Liver (tissue), 9 donors: Measurements from ENCODE around the gene TIAM2. TPM values are rescaled to one million over a fixed set of nuclear protein-coding genes. Genes with fewer than 3 reads are reported as not detected.

Experiments used
- DNase-seq: peaks from one replicate; pipeline ENCODE4 v3.0.0-alpha.2; 2017; ENCODE audit warnings: low spot score
- H3K27ac ChIP-seq, 2 donors: one replicate each; pipeline ENCODE4 v1.7.0; 2013; ENCODE audit warnings: inconsistent platforms in 2 of 2, low read length in 2 of 2, control low read depth in 1 of 2, low read depth in 1 of 2, mild to moderate bottlenecking in 1 of 2
- H3K27me3 ChIP-seq, 4 donors: one replicate each; pipeline versions ENCODE4 v1.6.1 to v1.7.0; 2013; ENCODE audit warnings: low read length in 3 of 4, inconsistent platforms in 1 of 4, mild to moderate bottlenecking in 1 of 4, moderate library complexity in 1 of 4; ENCODE audit not compliant: control insufficient read depth in 4 of 4, insufficient read depth in 4 of 4
- H3K36me3 ChIP-seq, 4 donors: one replicate each; pipeline versions ENCODE4 v1.6.1 to v1.7.0; 2013; ENCODE audit warnings: low read length in 3 of 4, mild to moderate bottlenecking in 3 of 4, low read depth in 1 of 4, moderate library complexity in 1 of 4; ENCODE audit not compliant: control insufficient read depth in 4 of 4, insufficient read depth in 3 of 4
- H3K4me1 ChIP-seq, 4 donors: one replicate each; pipeline versions ENCODE4 v1.6.1 to v1.7.0; 2013; ENCODE audit warnings: low read length in 3 of 4, mild to moderate bottlenecking in 3 of 4, moderate library complexity in 1 of 4; ENCODE audit not compliant: control insufficient read depth in 4 of 4, insufficient read depth in 4 of 4
- H3K4me3 ChIP-seq, 3 donors: one replicate each; pipeline versions ENCODE4 v1.6.1 to v1.7.0; 2013; ENCODE audit warnings: low read length in 3 of 3, control low read depth in 1 of 3, low read depth in 1 of 3, mild to moderate bottlenecking in 1 of 3
- H3K9ac ChIP-seq, 2 donors: one replicate each; pipeline ENCODE4 v1.7.0; 2013; ENCODE audit warnings: low read length in 2 of 2, mild to moderate bottlenecking in 2 of 2, moderate library complexity in 2 of 2, control low read depth in 1 of 2, low read depth in 1 of 2
- H3K9me3 ChIP-seq, 4 donors: one replicate each; pipeline versions ENCODE4 v1.6.1 to v1.7.0; 2013; ENCODE audit warnings: low read length in 3 of 4; ENCODE audit not compliant: control insufficient read depth in 4 of 4
- ATF3 ChIP-seq: IDR thresholded peaks from 2 replicates; pipeline ENCODE4 v1.6.1; 2016; ENCODE audit warnings: antibody characterized with exemption
- FOXA2 ChIP-seq: IDR thresholded peaks from 2 replicates; pipeline ENCODE4 v1.6.1; 2016; ENCODE audit warnings: antibody characterized with exemption
- GABPA ChIP-seq, 2 donors: IDR thresholded peaks in 1 of 2; conservative IDR thresholded peaks in 1 of 2; 2 replicates each; pipeline ENCODE4 v1.6.1; 2016; ENCODE audit warnings: antibody characterized with exemption in 2 of 2, mild to moderate bottlenecking in 1 of 2, moderate library complexity in 1 of 2
- HNF4A ChIP-seq, 2 donors: conservative IDR thresholded peaks; 2 replicates each; pipeline ENCODE4 v1.6.1; 2016; ENCODE audit warnings: antibody characterized with exemption in 2 of 2, mild to moderate bottlenecking in 2 of 2
- JUND ChIP-seq, 2 donors: IDR thresholded peaks; 2 replicates each; pipeline ENCODE4 v1.6.1; 2016; ENCODE audit warnings: antibody characterized with exemption in 2 of 2
- NR2F2 ChIP-seq: IDR thresholded peaks from 2 replicates; pipeline ENCODE4 v1.6.1; 2016; ENCODE audit warnings: antibody characterized with exemption
- RAD21 ChIP-seq, 2 donors: IDR thresholded peaks; 2 replicates each; pipeline ENCODE4 v1.6.1; 2016; ENCODE audit warnings: antibody characterized with exemption in 2 of 2, mild to moderate bottlenecking in 2 of 2
- REST ChIP-seq: IDR thresholded peaks from 2 replicates; pipeline ENCODE4 v1.6.1; 2016; ENCODE audit warnings: antibody characterized with exemption, mild to moderate bottlenecking
- RXRA ChIP-seq, 2 donors: IDR thresholded peaks; 2 replicates each; pipeline ENCODE4 v1.6.1; 2017 to 2018; ENCODE audit warnings: antibody characterized with exemption in 2 of 2, mild to moderate bottlenecking in 1 of 2
- TAF1 ChIP-seq: conservative IDR thresholded peaks from 2 replicates; pipeline ENCODE4 v1.6.1; 2016; ENCODE audit warnings: antibody characterized with exemption, mild to moderate bottlenecking
- YY1 ChIP-seq: IDR thresholded peaks from 2 replicates; pipeline ENCODE4 v1.6.1; 2016; ENCODE audit warnings: antibody characterized with exemption, mild to moderate bottlenecking
- WGBS: extraction: QIAGEN DNeasy Blood & Tissue Kit; methylation state at CpG from one replicate; pipeline ENCODE4 v1.1.7; 2013; 5-methylcytosine and 5-hydroxymethylcytosine counted together
- polyA plus RNA-seq, 2 donors: library from polyadenylated mRNA; stranded (reverse) in 1 of 2; unstranded in 1 of 2; fragments of 200-250 nt in 1 of 2; fragments of >200 nt in 1 of 2; fragmentation: Nextera tagmentation in 1 of 2; extraction: Ambion mirVana in 1 of 2; gene quantifications; one replicate each; pipeline versions ENCODE4 v1.2.1 to v1.2.3, GENCODE V29; 2013 to 2015
- total RNA-seq, 2 donors: library from RNA; depleted of rRNA; stranded (reverse); fragments of >200 nt; gene quantifications; one replicate each; pipeline ENCODE4 v1.2.3, GENCODE V29; 2014
- TF ChIP-seq, protein P1 (sequence below): IDR thresholded peaks from 2 replicates; pipeline ENCODE4 v1.6.1; 2016; ENCODE audit warnings: antibody characterized with exemption
- TF ChIP-seq, protein P2 (sequence below): IDR thresholded peaks from 2 replicates; pipeline ENCODE4 v1.6.1; 2016; ENCODE audit warnings: antibody characterized with exemption
- TF ChIP-seq, protein P3 (sequence below): fragments of 150-350 bp; IDR thresholded peaks from 2 replicates; pipeline ENCODE4 v1.5.1; 2017; ENCODE audit warnings: improper control_type of control experiment, low read depth, low read length; ENCODE audit not compliant: missing input control
- donor health status: healthy.
- donor health status: healthy.
- donor health status: healthy.
- donor health status: healthy.
- donor health status: healthy.

The TIAM2 gene
- total and polyA plus RNA-seq, 4 donors, result 0.62 to 3.7 (median 2.4) TPM

DNA sequence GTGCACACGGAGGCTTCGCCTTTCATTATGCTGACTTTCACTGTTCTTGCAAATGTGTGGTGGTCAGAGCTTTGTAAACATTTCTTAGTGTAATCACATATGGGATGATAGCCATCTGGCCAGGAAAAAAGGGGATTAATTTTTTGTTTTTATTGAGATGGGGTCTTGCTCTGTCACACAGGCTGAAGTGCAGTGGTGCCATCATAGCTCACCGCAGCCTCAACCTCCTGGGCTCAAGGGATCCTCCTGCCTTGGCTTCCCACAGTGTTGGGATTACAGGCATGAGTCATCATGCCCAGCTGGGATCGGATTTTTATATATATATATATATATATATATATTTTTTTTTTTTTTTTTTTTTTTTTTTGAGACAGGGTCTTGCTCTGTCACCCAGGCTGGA lies 11.0 kb upstream of the TIAM2 start:
- no peaks in the 10 kb centered on the region for H3K4me1 ChIP-seq
- no peak for DNase-seq
- TF ChIP-seq, protein P1, sequence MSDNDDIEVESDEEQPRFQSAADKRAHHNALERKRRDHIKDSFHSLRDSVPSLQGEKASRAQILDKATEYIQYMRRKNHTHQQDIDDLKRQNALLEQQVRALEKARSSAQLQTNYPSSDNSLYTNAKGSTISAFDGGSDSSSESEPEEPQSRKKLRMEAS, result no peak
- no peak for TF ChIP-seq RAD21 (IDR thresholded peaks at IDR 0.05)
- H3K9me3 ChIP-seq, result no peaks in the 10 kb centered on the region
- H3K9ac ChIP-seq, result no peak overlapping the region
- no peak overlapping the region for H3K4me3 ChIP-seq
- 94% methylated on average over 4 of the region's 4 CpGs for WGBS
- no peak overlapping the region for H3K27ac ChIP-seq
- no peaks in the 10 kb centered on the region for H3K27me3 ChIP-seq
- no peaks in the 10 kb centered on the region for H3K36me3 ChIP-seq

DNA sequence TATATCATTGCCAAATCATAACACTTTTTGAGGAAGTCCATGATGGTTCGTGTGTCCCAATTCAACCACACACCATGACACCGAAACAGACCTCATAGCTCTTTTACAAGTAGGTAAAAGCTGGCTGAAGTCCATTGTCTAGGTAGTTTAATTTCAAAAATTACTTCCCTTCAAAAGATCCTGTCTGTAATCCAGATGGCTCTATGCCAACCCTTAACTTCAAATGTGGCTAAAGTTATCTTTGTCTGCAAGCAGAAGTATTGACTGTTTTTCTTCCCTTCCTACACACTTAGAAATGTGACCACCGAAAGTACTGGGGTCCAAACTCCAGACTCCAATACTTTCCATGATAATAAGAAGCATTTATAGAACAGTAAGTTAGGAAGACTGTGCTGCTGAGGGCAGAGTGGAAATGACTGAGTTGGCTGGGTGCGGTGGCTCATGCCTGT lies 8.3 kb upstream of the TIAM2 start:
- no peaks in the 10 kb centered on the region for H3K9me3 ChIP-seq
- H3K9ac ChIP-seq, result no peak overlapping the region
- H3K36me3 ChIP-seq, result no peaks in the 10 kb centered on the region
- no peak for TF ChIP-seq GABPA (IDR thresholded peaks at IDR 0.05 in 1 of 2, conservative IDR thresholded peaks at IDR 0.05 in 1 of 2)
- TF ChIP-seq, protein P2, sequence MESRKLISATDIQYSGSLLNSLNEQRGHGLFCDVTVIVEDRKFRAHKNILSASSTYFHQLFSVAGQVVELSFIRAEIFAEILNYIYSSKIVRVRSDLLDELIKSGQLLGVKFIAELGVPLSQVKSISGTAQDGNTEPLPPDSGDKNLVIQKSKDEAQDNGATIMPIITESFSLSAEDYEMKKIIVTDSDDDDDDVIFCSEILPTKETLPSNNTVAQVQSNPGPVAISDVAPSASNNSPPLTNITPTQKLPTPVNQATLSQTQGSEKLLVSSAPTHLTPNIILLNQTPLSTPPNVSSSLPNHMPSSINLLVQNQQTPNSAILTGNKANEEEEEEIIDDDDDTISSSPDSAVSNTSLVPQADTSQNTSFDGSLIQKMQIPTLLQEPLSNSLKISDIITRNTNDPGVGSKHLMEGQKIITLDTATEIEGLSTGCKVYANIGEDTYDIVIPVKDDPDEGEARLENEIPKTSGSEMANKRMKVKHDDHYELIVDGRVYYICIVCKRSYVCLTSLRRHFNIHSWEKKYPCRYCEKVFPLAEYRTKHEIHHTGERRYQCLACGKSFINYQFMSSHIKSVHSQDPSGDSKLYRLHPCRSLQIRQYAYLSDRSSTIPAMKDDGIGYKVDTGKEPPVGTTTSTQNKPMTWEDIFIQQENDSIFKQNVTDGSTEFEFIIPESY, result no peak
- TF ChIP-seq RAD21 (IDR thresholded peaks at IDR 0.05), result no peak
- no peak for TF ChIP-seq HNF4A (conservative IDR thresholded peaks at IDR 0.05)
- TF ChIP-seq YY1, result no peak
- no peak for TF ChIP-seq FOXA2
- TF ChIP-seq JUND (IDR thresholded peaks at IDR 0.05), result no peak
- TF ChIP-seq, protein P1, result no peak
- no peak for TF ChIP-seq ATF3
- no peak for TF ChIP-seq REST
- TF ChIP-seq NR2F2, result no peak
- TF ChIP-seq RXRA (IDR thresholded peaks at IDR 0.05), result no peak
- TF ChIP-seq TAF1, result no peak
- TF ChIP-seq, protein P3, sequence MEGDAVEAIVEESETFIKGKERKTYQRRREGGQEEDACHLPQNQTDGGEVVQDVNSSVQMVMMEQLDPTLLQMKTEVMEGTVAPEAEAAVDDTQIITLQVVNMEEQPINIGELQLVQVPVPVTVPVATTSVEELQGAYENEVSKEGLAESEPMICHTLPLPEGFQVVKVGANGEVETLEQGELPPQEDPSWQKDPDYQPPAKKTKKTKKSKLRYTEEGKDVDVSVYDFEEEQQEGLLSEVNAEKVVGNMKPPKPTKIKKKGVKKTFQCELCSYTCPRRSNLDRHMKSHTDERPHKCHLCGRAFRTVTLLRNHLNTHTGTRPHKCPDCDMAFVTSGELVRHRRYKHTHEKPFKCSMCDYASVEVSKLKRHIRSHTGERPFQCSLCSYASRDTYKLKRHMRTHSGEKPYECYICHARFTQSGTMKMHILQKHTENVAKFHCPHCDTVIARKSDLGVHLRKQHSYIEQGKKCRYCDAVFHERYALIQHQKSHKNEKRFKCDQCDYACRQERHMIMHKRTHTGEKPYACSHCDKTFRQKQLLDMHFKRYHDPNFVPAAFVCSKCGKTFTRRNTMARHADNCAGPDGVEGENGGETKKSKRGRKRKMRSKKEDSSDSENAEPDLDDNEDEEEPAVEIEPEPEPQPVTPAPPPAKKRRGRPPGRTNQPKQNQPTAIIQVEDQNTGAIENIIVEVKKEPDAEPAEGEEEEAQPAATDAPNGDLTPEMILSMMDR, result no peak
- DNase-seq, result no peak
- WGBS, result 69% methylated on average over 4 of the region's 4 CpGs
- H3K4me3 ChIP-seq, result no peak overlapping the region
- no peak overlapping the region for H3K27ac ChIP-seq
- H3K4me1 ChIP-seq, result no peaks in the 10 kb centered on the region
- H3K27me3 ChIP-seq, result no peaks in the 10 kb centered on the region
